IMR-90 (cell line): ENCODE results near the gene WDR5. TPM values are rescaled to one million over a fixed set of nuclear protein-coding genes. Genes with fewer than 3 reads are reported as not detected.

Source experiments
- ATAC-seq: fragments of 200-7000 bp; cut with Tn5 transposase; 2 replicates; pipeline ENCODE4 v1.9.1; 2020; ENCODE audit warnings: low read depth, mild to moderate bottlenecking, moderate library complexity
- BruUV-seq: library from RNA; stranded (reverse); fragments of 400-500 nt; replicated peaks from 2 replicates; lab custom pipeline; 2021; lab: Mats Ljungman, UMichigan
- CTCF ChIA-PET: fragments of 300-600 bp; formaldehyde crosslinking; extraction: SDS; loops from one replicate; lab custom pipeline; 2021; ENCODE audit warnings: antibody characterized with exemption; lab: Yijun Ruan, JAX
- POLR2A ChIA-PET: fragments of 300-600 bp; sonication (Branson Sonifier 250); formaldehyde crosslinking; loops from one replicate; lab custom pipeline; 2022; ENCODE audit warnings: antibody characterized with exemption; ENCODE audit not compliant: unreplicated experiment; lab: Charles Lee
- DNase-seq: peaks from one replicate; pipeline ENCODE4 v3.0.0; 2013
- H2AFZ ChIP-seq: replicated peaks from 2 replicates; pipeline ENCODE3; 2013; ENCODE audit warnings: low read length, mild to moderate bottlenecking; ENCODE audit not compliant: poor library complexity
- H2AK5ac ChIP-seq: 2 replicates; pipeline ENCODE4 v1.6.1; 2013; ENCODE audit warnings: low read depth, low read length, inconsistent platforms
- H2AK9ac ChIP-seq: replicated peaks from 2 replicates; pipeline ENCODE3; 2013; ENCODE audit warnings: mild to moderate bottlenecking, low read depth, low read length, moderate library complexity; ENCODE audit not compliant: poor library complexity
- H2BK120ac ChIP-seq: 2 replicates; pipeline ENCODE4 v1.6.1; 2013; ENCODE audit warnings: low read depth, low read length, inconsistent platforms
- H2BK15ac ChIP-seq: 3 replicates; pipeline ENCODE4 v1.6.1; 2013; ENCODE audit warnings: low read depth, low read length, inconsistent platforms
- H2BK20ac ChIP-seq: 2 replicates; pipeline ENCODE4 v1.6.1; 2013; ENCODE audit warnings: low read depth, mild to moderate bottlenecking, inconsistent platforms, low read length, moderate library complexity
- H2BK5ac ChIP-seq: 2 replicates; pipeline ENCODE4 v1.6.1; 2013; ENCODE audit warnings: mild to moderate bottlenecking, low read depth, low read length, inconsistent platforms; ENCODE audit not compliant: poor library complexity, severe bottlenecking
- H3K14ac ChIP-seq: replicated peaks from 2 replicates; pipeline ENCODE4 v1.6.1; 2013; ENCODE audit warnings: low read depth, low read length, inconsistent platforms
- H3K18ac ChIP-seq: 2 replicates; pipeline ENCODE4 v1.6.1; 2013; ENCODE audit warnings: low read depth, low read length, control low read depth
- H3K23ac ChIP-seq: 2 replicates; pipeline ENCODE4 v1.6.1; 2013; ENCODE audit warnings: low read depth, low read length, inconsistent platforms
- H3K27ac ChIP-seq: 2 replicates; pipeline ENCODE4 v1.5.1; 2013; ENCODE audit warnings: mild to moderate bottlenecking, control low read depth, low read length; ENCODE audit not compliant: insufficient read depth
- H3K27me3 ChIP-seq: 2 replicates; pipeline ENCODE4 v1.6.1; 2013; ENCODE audit warnings: low read length; ENCODE audit not compliant: control insufficient read depth, insufficient read depth
- H3K36me3 ChIP-seq: 2 replicates; pipeline ENCODE4 v1.6.1; 2013; ENCODE audit warnings: low read length, mixed read lengths; ENCODE audit not compliant: control insufficient read depth, insufficient read depth
- H3K4ac ChIP-seq: 2 replicates; pipeline ENCODE4 v1.6.1; 2013; ENCODE audit warnings: low read depth, low read length, inconsistent platforms
- H3K4me1 ChIP-seq: 2 replicates; pipeline ENCODE4 v1.6.1; 2013; ENCODE audit warnings: low read length, mixed read lengths; ENCODE audit not compliant: control insufficient read depth, insufficient read depth
- H3K4me2 ChIP-seq: 2 replicates; pipeline ENCODE4 v1.6.1; 2013; ENCODE audit warnings: low read depth, mild to moderate bottlenecking, control low read depth, low read length, moderate library complexity
- H3K4me3 ChIP-seq: 2 replicates; pipeline ENCODE4 v1.5.1; 2013; ENCODE audit warnings: low read depth, mild to moderate bottlenecking, control low read depth, low read length, moderate library complexity; ENCODE audit not compliant: insufficient read depth
- H3K56ac ChIP-seq: 2 replicates; pipeline ENCODE4 v1.6.1; 2013; ENCODE audit warnings: low read length, inconsistent platforms; ENCODE audit not compliant: insufficient read depth; ENCODE audit errors: extremely low read depth
- H3K79me1 ChIP-seq, 2 experiments: 2 replicates each; pipeline ENCODE4 v1.6.1; 2013; ENCODE audit warnings: low read length in 2 of 2, inconsistent platforms in 1 of 2, low read depth in 1 of 2
- H3K9ac ChIP-seq: 2 replicates; pipeline ENCODE4 v1.6.1; 2013; ENCODE audit warnings: low read depth, low read length, control low read depth
- H3K9me1 ChIP-seq: 2 replicates; pipeline ENCODE4 v1.6.1; 2013; ENCODE audit warnings: low read length, inconsistent platforms; ENCODE audit not compliant: insufficient read depth
- H3K9me3 ChIP-seq: 2 replicates; pipeline ENCODE4 v1.6.1; 2013; ENCODE audit warnings: low read length; ENCODE audit not compliant: control insufficient read depth, insufficient read depth
- H4K20me1 ChIP-seq: 2 replicates; pipeline ENCODE4 v1.6.1; 2013; ENCODE audit warnings: low read length, inconsistent platforms; ENCODE audit not compliant: insufficient read depth
- H4K5ac ChIP-seq: 2 replicates; pipeline ENCODE4 v1.6.1; 2013; ENCODE audit warnings: mild to moderate bottlenecking, low read depth, low read length, control low read depth
- H4K8ac ChIP-seq, 2 experiments: 2 replicates each; pipeline ENCODE4 v1.6.1; 2013; ENCODE audit warnings: low read depth in 2 of 2, low read length in 2 of 2, control low read depth in 1 of 2, inconsistent platforms in 1 of 2
- H4K91ac ChIP-seq: 2 replicates; pipeline ENCODE4 v1.6.1; 2013; ENCODE audit warnings: low read depth, low read length, inconsistent platforms; ENCODE audit not compliant: insufficient read depth
- CTCF ChIP-seq: conservative IDR thresholded peaks from 2 replicates; pipeline ENCODE4 v1.5.1; 2012; ENCODE audit warnings: mild to moderate bottlenecking, low read depth, low read length, improper control_type of control experiment
- MXI1 ChIP-seq: IDR thresholded peaks from 2 replicates; pipeline ENCODE4 v1.6.1; 2012; ENCODE audit warnings: low read depth, mild to moderate bottlenecking, low read length, moderate library complexity, borderline replicate concordance
- POLR2A ChIP-seq: IDR thresholded peaks from 2 replicates; pipeline ENCODE4 v1.6.1; 2012; ENCODE audit warnings: mild to moderate bottlenecking, low read depth, low read length
- RAD21 ChIP-seq: IDR thresholded peaks from 2 replicates; pipeline ENCODE4 v1.6.1; 2012; ENCODE audit warnings: low read length, improper control_type of control experiment
- SMC3 ChIP-seq: fragments of 150-350 bp; IDR thresholded peaks from 2 replicates; pipeline ENCODE4 v1.6.1; 2016; ENCODE audit warnings: low read depth, mild to moderate bottlenecking, antibody characterized with exemption, low read length, moderate library complexity
- USF2 ChIP-seq: fragments of 150-350 bp; IDR thresholded peaks from 2 replicates; pipeline ENCODE4 v1.6.1; 2017; ENCODE audit warnings: mild to moderate bottlenecking, antibody characterized with exemption, low read length, low read depth
- WGBS, 2 experiments: methylation state at CpG; one replicate each; pipeline versions ENCODE4 v1.1.5 to v1.1.7; 2013; ENCODE audit warnings: missing lambda C conversion rate in 2 of 2; ENCODE audit not compliant: insufficient read length in 1 of 2; ENCODE audit errors: extremely low coverage in 2 of 2; 5-methylcytosine and 5-hydroxymethylcytosine counted together
- dilution Hi-C: fragments of 300-500 bp; cut with HindIII; formaldehyde crosslinking; loops from one replicate; pipeline ENCODE4 v1.14.3; 2018; ENCODE audit warnings: low sequenced_read_pairs; ENCODE audit not compliant: unreplicated experiment
- in situ Hi-C: fragments of 300-500 bp; cut with MboI; formaldehyde crosslinking; loops from 3 replicates; pipeline ENCODE4 v1.14.3; 2019; ENCODE audit warnings: low sequenced_read_pairs, inconsistent platforms, mixed read lengths
- intact Hi-C: fragments of 100-400 bp; cut with micrococcal nuclease; formaldehyde crosslinking; loops from 2 replicates; pipeline ENCODE4 v1.10.0; 2022
- polyA plus RNA-seq, 3 experiments: library from polyadenylated mRNA; depleted of rRNA; stranded (reverse); fragments of >200 nt; gene quantifications; 2 replicates each; pipeline ENCODE4 v1.2.3, GENCODE V29; 2012; ENCODE audit warnings: low replicate concordance in 1 of 3
- total RNA-seq: library from RNA; depleted of rRNA; stranded (reverse); fragments of >200 nt; gene quantifications from 2 replicates; pipeline ENCODE4 v1.2.3, GENCODE V29; 2012

Gene WDR5
- total and polyA plus RNA-seq, 2 of the 4 experiments (the other 2 are of a cell fraction) = 18.3 to 26.6 TPM

DNA sequence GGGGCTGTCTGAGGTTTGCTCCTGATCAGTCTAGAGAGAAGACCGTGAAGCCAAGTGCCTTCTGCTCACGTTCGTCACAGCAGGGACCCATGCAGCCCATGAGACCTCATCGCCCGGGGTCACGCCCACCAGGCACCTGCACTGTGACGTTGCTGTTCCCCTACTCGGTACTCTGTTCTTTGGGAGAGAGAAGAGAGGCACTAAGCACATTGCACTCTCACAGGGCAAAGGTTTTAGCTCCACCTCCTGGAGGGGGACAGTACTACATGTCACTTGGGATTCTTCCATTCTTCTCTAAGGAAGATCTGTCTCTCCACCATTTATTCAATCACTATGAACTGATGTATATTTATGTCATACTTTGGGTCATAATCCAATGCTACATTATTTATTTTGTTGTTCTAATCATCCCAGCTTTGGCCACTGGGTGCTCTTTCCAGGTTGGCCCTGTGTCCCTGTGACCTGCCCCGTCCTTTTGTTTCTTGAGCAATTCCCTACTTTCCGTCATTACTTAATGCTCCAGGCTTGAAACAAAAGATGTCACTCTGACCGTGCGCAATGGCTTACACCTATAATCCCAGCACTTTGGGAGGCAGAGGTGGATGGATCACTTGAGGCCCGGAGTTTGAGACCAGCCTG, 36.6 kb upstream of the WDR5 start:
- peak; percentile 8 for DNase-seq
- H3K4me2 ChIP-seq = no peak overlapping the region
- TF ChIP-seq SMC3 (peak; percentile 47), MXI1 (no peak), CTCF (peak; percentile 57), USF2 (no peak), POLR2A (no peak), RAD21 (peak; percentile 63)
- ChIA-PET CTCF (interaction anchor here (0.7 to 1.6 kb wide), 2 partner anchors 92 to 317 kb away, joined by 3 read pairs; no protein-coding TSS in a partner anchor), POLR2A (no interaction called here)
- no peak overlapping the region for H4K5ac ChIP-seq
- H3K4me1 ChIP-seq = no peaks in the 10 kb centered on the region
- no peak overlapping the region for H3K27ac ChIP-seq
- H3K9me3 ChIP-seq = peaks cover 5% of the 10 kb centered on the region; the same call in 1 of the 2 replicates
- no peak overlapping the region for H3K23ac ChIP-seq
- no peak overlapping the region for H3K4ac ChIP-seq
- H4K91ac ChIP-seq = no peak overlapping the region
- no peak overlapping the region for H3K56ac ChIP-seq
- H3K18ac ChIP-seq = no peak overlapping the region
- BruUV-seq = no TSS peak
- H2BK5ac ChIP-seq = no peak overlapping the region
- H2AK5ac ChIP-seq = no peak overlapping the region
- no peak overlapping the region for H2BK120ac ChIP-seq
- intact Hi-C loops (no loop called here), dilution Hi-C loops (no loop called here), in situ Hi-C loops (no loop called here)
- no peaks in the 10 kb centered on the region for H3K79me1 ChIP-seq
- peaks cover 13% of the 10 kb centered on the region for H3K27me3 ChIP-seq
- WGBS, 2 experiments = no CpG with 5 or more reads among the region's 13 CpGs
- no peaks in the 10 kb centered on the region for H3K9me1 ChIP-seq
- H3K9ac ChIP-seq = no peak overlapping the region
- no peak overlapping the region for H2AFZ ChIP-seq
- H3K4me3 ChIP-seq = no peak overlapping the region
- H2BK20ac ChIP-seq = no peak overlapping the region
- no peaks in the 10 kb centered on the region for H3K36me3 ChIP-seq
- no peaks in the 10 kb centered on the region for H4K20me1 ChIP-seq
- H2BK15ac ChIP-seq = no peak overlapping the region
- peak; percentile 65 for ATAC-seq
- no peak overlapping the region for H3K14ac ChIP-seq
- no peak overlapping the region for H2AK9ac ChIP-seq
- no peak overlapping the region for H4K8ac ChIP-seq
